H1 (cell line): ENCODE measurements around the gene NADSYN1.

ENCODE experiments used
- CTCF ChIP-seq, 3 experiments: IDR thresholded peaks; 1 replicate in 2 of 3; 2 replicates in 1 of 3; pipeline versions ENCODE4 v1.5.1 to v1.6.1; 2011; ENCODE audit warnings: low read length in 3 of 3, mild to moderate bottlenecking in 3 of 3, inconsistent platforms in 2 of 3, low read depth in 1 of 3, moderate library complexity in 1 of 3; ENCODE audit not compliant: insufficient read depth in 1 of 3; ENCODE audit errors: control extremely low read depth in 1 of 3
- MAX ChIP-seq: IDR thresholded peaks from 2 replicates; pipeline ENCODE4 v1.6.1; 2012; ENCODE audit warnings: inconsistent platforms

GRCh38 chr11:71501071-71501985 lies 48.3 kb downstream of the NADSYN1 start:
- TF ChIP-seq CTCF (IDR thresholded peaks at IDR 0.05; ENCODE audit: control extremely low read depth in 1 of 3, insufficient read depth in 1 of 3, low read depth in 1 of 3, low read length in 3 of 3) (no peak), MAX (no peak)
